Esophagus muscularis mucosa (tissue), 4 donors: ENCODE data around the gene DCLRE1C.

Experiments
- CTCF ChIP-seq, 3 experiments: fragments of 200-600 bp in 2 of 3; fragments of 450-650 bp in 1 of 3; sonication (generic) in 2 of 3; IDR thresholded peaks; one replicate each; pipeline ENCODE4 v1.5.1; 2017 to 2019; ENCODE audit warnings: antibody characterized with exemption in 3 of 3, mild to moderate bottlenecking in 2 of 3, moderate library complexity in 1 of 3
- EP300 ChIP-seq: sonication (generic); formaldehyde crosslinking; IDR thresholded peaks from one replicate; pipeline ENCODE4 v1.6.1; 2017; ENCODE audit warnings: antibody characterized with exemption
- POLR2AphosphoS5 ChIP-seq, 2 donors: sonication (generic); formaldehyde crosslinking; IDR thresholded peaks; one replicate each; pipeline ENCODE4 v1.6.1; 2017; ENCODE audit warnings: antibody characterized with exemption in 2 of 2

GRCh38 chr10:14879124-14879927, 74.6 kb downstream of the DCLRE1C start:
- no peak for TF ChIP-seq CTCF (IDR thresholded peaks at IDR 0.05)
- TF ChIP-seq POLR2AphosphoS5 (IDR thresholded peaks at IDR 0.05) = no peak
- TF ChIP-seq EP300 = no peak
